Peyer's patch (tissue), 4 donors: ENCODE measurements around the gene CAMK2D. TPM values are rescaled to one million over a fixed set of nuclear protein-coding genes. Genes with fewer than 3 reads are reported as not detected.

Experiments used
- DNase-seq, 3 donors: peaks; one replicate each; pipeline ENCODE4 v3.0.0-alpha.2; 2017 to 2019
- H3K27ac ChIP-seq, 4 donors: fragments of 200-600 bp; sonication (generic); one replicate each; pipeline ENCODE4 v1.5.1; 2016 to 2019
- H3K27me3 ChIP-seq, 2 donors: fragments of 200-600 bp; sonication (generic); one replicate each; pipeline ENCODE4 v1.5.1; 2019
- H3K36me3 ChIP-seq, 3 donors: fragments of 200-600 bp; sonication (generic); one replicate each; pipeline ENCODE4 v1.5.1; 2016 to 2019
- H3K4me1 ChIP-seq, 4 donors: fragments of 200-600 bp; sonication (generic); one replicate each; pipeline ENCODE4 v1.5.1; 2016 to 2019
- H3K4me3 ChIP-seq, 4 donors: fragments of 200-600 bp; sonication (generic); 1 replicate in 3 of 4; 2 replicates in 1 of 4; pipeline ENCODE4 v1.5.1; 2016 to 2019; ENCODE audit warnings: mild to moderate bottlenecking in 1 of 4
- H3K9me3 ChIP-seq, 4 donors: fragments of 200-600 bp; sonication (generic); one replicate each; pipeline ENCODE4 v1.5.1; 2016 to 2019; ENCODE audit warnings: mild to moderate bottlenecking in 1 of 4
- POLR2A ChIP-seq, 2 donors: fragments of 450-650 bp; IDR thresholded peaks; one replicate each; pipeline ENCODE4 v1.5.1; 2017; ENCODE audit warnings: antibody characterized with exemption in 2 of 2, mild to moderate bottlenecking in 2 of 2, moderate library complexity in 2 of 2
- total RNA-seq, 4 donors: library from RNA; depleted of rRNA; stranded (reverse); fragments of >200 nt; gene quantifications; one replicate each; pipeline ENCODE4 v1.1.0, GENCODE V29; 2016
- TF ChIP-seq, protein P1 (sequence below), 6 experiments: fragments of 450-650 bp in 4 of 6; fragments of 200-600 bp in 2 of 6; sonication (generic) in 1 of 6; IDR thresholded peaks; one replicate each; pipeline ENCODE4 v1.5.1; 2017 to 2019; ENCODE audit warnings: antibody characterized with exemption in 6 of 6, mild to moderate bottlenecking in 3 of 6, moderate library complexity in 1 of 6

Gene CAMK2D
- total RNA-seq, 4 donors from 2014 or later = 38.8 to 125 (median 63.5) TPM

DNA sequence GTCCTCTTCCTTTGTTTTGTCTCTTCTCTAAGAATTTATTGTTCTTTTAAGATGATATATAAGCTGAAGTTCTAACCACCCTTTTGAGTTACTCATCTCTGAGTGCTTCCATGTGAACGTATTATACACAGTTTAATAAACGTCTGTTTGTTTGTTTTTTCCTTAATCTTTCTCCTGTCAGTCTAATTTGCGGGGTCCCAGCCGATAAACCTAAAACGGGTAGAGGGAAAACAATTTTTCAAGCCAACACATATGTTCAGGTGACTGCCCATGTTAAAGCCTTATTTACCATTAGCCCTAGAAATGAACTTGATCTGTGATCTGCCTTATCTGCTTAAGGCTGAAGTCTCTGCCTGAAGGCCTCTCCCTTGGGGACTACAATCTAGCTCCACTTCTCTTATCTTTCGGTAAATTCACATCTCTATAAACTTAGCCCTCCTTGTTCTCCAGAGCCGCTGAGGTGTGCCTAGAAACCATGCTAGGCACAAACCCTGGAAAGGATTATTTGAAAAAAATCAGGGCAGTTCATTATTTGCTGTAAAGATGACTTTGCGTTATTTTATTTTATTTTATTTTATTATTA lies 158.8 kb downstream of the CAMK2D start:
- H3K27me3 ChIP-seq = no peaks in the 10 kb centered on the region
- H3K36me3 ChIP-seq = no peaks in the 10 kb centered on the region
- H3K4me1 ChIP-seq = peaks cover 0 to 3% (median 0%) of the 10 kb centered on the region in 4 donors
- no peak for DNase-seq
- H3K27ac ChIP-seq = peak overlapping the region in 1 of 4 donors; percentile 32
- no peak overlapping the region for H3K4me3 ChIP-seq
- H3K9me3 ChIP-seq = no peaks in the 10 kb centered on the region
- no peak for TF ChIP-seq POLR2A (IDR thresholded peaks at IDR 0.05)

DNA sequence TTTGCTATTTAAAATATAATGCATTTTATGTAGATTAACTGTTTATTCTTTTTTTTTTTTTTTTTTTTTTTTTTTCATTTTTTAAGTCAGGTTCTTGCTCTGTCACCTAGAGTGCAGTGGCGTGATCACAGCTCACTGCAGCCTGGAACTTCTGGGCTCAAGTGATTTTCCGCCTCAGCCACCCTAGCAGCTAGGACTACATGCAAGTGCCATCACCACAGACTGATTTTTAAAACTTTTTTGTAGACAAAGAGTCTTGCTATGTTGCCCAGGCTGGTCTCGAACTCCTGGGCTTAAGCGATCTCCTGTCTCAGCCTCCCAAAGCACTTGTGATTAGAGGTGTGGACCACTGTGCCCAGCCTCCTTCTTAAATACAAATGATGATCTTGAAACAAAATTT lies 159.9 kb downstream of the CAMK2D start:
- TF ChIP-seq POLR2A (IDR thresholded peaks at IDR 0.05) = no peak
- TF ChIP-seq, protein P1, sequence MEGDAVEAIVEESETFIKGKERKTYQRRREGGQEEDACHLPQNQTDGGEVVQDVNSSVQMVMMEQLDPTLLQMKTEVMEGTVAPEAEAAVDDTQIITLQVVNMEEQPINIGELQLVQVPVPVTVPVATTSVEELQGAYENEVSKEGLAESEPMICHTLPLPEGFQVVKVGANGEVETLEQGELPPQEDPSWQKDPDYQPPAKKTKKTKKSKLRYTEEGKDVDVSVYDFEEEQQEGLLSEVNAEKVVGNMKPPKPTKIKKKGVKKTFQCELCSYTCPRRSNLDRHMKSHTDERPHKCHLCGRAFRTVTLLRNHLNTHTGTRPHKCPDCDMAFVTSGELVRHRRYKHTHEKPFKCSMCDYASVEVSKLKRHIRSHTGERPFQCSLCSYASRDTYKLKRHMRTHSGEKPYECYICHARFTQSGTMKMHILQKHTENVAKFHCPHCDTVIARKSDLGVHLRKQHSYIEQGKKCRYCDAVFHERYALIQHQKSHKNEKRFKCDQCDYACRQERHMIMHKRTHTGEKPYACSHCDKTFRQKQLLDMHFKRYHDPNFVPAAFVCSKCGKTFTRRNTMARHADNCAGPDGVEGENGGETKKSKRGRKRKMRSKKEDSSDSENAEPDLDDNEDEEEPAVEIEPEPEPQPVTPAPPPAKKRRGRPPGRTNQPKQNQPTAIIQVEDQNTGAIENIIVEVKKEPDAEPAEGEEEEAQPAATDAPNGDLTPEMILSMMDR (IDR thresholded peaks at IDR 0.05) = no peak
- Histone ChIP-seq H3K9me3 (no peaks in the 10 kb centered on the region), H3K36me3 (no peaks in the 10 kb centered on the region), H3K27me3 (no peaks in the 10 kb centered on the region), H3K4me1 (peaks cover 0 to 3% (median 0%) of the 10 kb centered on the region in 4 donors), H3K4me3 (no peak overlapping the region), H3K27ac (no peak overlapping the region)
- DNase-seq = no peak

DNA sequence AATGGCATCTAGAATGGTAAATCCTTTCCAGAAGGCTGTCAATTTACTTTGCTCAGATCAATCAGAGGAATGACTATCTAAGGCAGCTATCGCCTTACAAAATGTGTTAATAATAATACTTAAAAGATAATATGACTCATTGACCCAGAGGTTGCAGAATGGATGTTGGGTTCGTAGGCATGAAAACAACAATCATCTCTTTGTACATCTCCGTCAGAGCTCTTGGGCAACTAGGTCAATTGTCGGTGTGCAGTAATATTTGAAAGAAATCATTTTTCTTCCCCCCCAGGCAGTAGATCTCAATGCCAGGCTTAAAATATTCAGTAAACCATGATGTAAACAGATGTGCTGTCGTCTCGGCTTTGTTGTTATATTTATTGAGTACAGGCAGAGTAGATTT lies 165.1 kb downstream of the CAMK2D start:
- H3K36me3 ChIP-seq = no peaks in the 10 kb centered on the region
- TF ChIP-seq POLR2A (IDR thresholded peaks at IDR 0.05) = no peak
- TF ChIP-seq, protein P1 (IDR thresholded peaks at IDR 0.05) = no peak
- no peak for DNase-seq
- no peak overlapping the region for H3K4me3 ChIP-seq
- no peaks in the 10 kb centered on the region for H3K27me3 ChIP-seq
- H3K4me1 ChIP-seq = no peaks in the 10 kb centered on the region
- H3K27ac ChIP-seq = no peak overlapping the region
- H3K9me3 ChIP-seq = no peaks in the 10 kb centered on the region

DNA sequence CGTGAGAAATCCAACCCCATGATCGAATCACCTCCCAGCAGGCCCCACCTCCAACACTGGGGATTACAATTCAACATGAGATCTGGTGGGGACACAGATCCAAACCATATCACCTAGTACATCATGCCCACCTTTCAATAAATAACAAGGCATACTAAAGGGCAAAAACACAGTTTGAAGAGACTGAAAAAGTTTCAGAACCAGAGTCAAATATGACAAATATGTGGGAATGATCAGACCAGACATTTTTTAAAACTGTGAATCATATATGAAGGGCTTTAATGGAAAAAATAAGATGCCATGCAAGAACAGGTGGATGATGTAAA lies 167.3 kb downstream of the CAMK2D start:
- DNase-seq = no peak
- Histone ChIP-seq H3K9me3 (no peaks in the 10 kb centered on the region), H3K27ac (peak overlapping the region in 1 of 4 donors; percentile 28), H3K4me3 (no peak overlapping the region), H3K36me3 (no peaks in the 10 kb centered on the region), H3K27me3 (no peaks in the 10 kb centered on the region), H3K4me1 (no peaks in the 10 kb centered on the region)
- TF ChIP-seq POLR2A (IDR thresholded peaks at IDR 0.05) = no peak
- TF ChIP-seq, protein P1 (IDR thresholded peaks at IDR 0.05) = no peak

DNA sequence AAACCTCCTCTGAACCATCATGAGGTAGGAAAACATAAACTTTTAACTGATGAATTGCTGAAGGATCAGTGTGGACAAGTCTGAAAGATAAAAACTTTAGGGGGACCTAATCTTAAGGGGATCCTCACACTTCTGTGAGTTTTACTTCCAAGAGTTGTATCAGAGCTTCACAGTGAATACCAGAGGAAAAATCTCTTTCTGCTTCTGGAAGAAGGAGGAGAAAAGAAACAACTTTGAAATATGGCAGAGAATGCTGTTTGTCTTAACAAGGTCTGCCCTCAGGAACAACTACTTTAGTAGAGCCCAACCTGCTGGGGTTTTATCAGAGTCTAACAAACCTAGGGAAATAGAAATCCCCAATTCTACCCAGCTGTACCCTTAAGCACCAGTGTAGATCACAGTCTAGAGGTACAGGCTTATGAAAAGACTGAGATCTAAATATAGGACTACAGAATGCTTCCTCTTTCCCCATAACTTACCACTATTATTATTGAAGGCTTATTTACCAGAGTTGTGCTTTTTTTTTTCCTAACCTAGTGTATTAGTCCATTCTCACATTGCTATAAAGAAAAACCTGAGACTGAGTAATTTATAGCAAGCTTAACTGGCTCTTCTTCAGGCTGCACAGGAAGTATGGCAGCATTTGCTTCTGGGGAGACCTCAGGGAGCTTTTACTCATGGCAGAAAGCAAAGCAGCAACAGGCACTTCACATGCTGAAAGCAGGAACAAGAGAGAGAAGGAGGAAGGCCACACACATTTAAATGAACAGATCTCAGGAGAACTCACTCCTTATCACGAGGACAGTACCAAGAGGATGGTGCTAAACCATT lies 167.9 kb downstream of the CAMK2D start:
- Histone ChIP-seq H3K4me3 (no peak overlapping the region), H3K9me3 (no peaks in the 10 kb centered on the region), H3K27ac (peak overlapping the region in 1 of 4 donors; percentile 28), H3K4me1 (no peaks in the 10 kb centered on the region), H3K27me3 (no peaks in the 10 kb centered on the region), H3K36me3 (no peaks in the 10 kb centered on the region)
- TF ChIP-seq POLR2A (IDR thresholded peaks at IDR 0.05) = no peak
- TF ChIP-seq, protein P1 (IDR thresholded peaks at IDR 0.05) = no peak
- no peak for DNase-seq

DNA sequence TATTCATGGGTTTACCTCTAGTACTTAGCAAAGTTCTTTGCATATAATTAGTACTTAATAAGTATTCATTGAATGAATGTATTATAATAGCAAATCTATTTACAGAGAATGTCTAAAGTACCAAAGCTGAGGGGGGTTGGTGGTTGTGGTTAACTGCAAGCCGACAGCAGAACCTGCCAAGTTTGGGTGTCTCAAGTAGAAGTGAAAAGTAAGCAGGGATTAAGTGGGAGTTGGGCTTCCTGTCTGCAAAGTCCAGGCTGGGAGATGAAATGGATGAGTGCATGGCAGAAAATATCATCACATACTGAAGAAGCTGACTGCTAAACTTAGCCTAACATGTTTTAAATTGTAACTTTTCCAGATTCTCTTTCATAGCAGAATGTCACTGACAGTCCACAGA lies 169.6 kb downstream of the CAMK2D start:
- no peak overlapping the region for H3K27ac ChIP-seq
- H3K36me3 ChIP-seq = no peaks in the 10 kb centered on the region
- H3K4me1 ChIP-seq = no peaks in the 10 kb centered on the region
- H3K27me3 ChIP-seq = no peaks in the 10 kb centered on the region
- H3K9me3 ChIP-seq = no peaks in the 10 kb centered on the region
- TF ChIP-seq, protein P1 (IDR thresholded peaks at IDR 0.05) = no peak
- no peak for TF ChIP-seq POLR2A (IDR thresholded peaks at IDR 0.05)
- no peak for DNase-seq
- no peak overlapping the region for H3K4me3 ChIP-seq
